HepG2 (cell line): ENCODE measurements around the gene TASOR2. TPM values are rescaled to one million over a fixed set of nuclear protein-coding genes. Genes with fewer than 3 reads are reported as not detected.
A peak's percentile ranks its signal among the peaks of the same experiment; 100 is the strongest.

Experiments
- GTF3A ChIP-seq: sonication (generic); formaldehyde crosslinking; conservative IDR thresholded peaks from 2 replicates; pipeline ENCODE4 v1.4.0; 2020; ENCODE audit warnings: mild to moderate bottlenecking, missing genetic modification reagents
- NFIC ChIP-seq: IDR thresholded peaks from 2 replicates; pipeline ENCODE4 v1.6.1; 2012; ENCODE audit warnings: mild to moderate bottlenecking, low read length, inconsistent platforms
- NFKB2 ChIP-seq: sonication (generic); formaldehyde crosslinking; IDR thresholded peaks from 2 replicates; pipeline ENCODE4 v1.4.0; 2020; ENCODE audit warnings: missing genetic modification reagents, borderline replicate concordance
- RARG ChIP-seq: sonication (generic); formaldehyde crosslinking; IDR thresholded peaks from 2 replicates; pipeline ENCODE4 v1.4.0; 2020; ENCODE audit warnings: low read depth, mild to moderate bottlenecking, missing genetic modification reagents
- TEAD2 ChIP-seq: sonication (generic); formaldehyde crosslinking; IDR thresholded peaks from 2 replicates; pipeline ENCODE4 v1.9.0; 2021; ENCODE audit warnings: missing genetic modification reagents
- ZNF556 ChIP-seq: sonication (generic); formaldehyde crosslinking; IDR thresholded peaks from 2 replicates; pipeline ENCODE4 v1.4.0; 2020; ENCODE audit warnings: mild to moderate bottlenecking, missing genetic modification reagents, borderline replicate concordance
- ZNF619 ChIP-seq: sonication (generic); formaldehyde crosslinking; IDR thresholded peaks from 2 replicates; pipeline ENCODE4 v1.4.0; 2020; ENCODE audit warnings: mild to moderate bottlenecking, missing genetic modification reagents
- ZNF839 ChIP-seq: sonication (generic); formaldehyde crosslinking; IDR thresholded peaks from 2 replicates; pipeline ENCODE4 v1.4.0; 2020; ENCODE audit warnings: missing genetic modification reagents, mild to moderate bottlenecking, borderline replicate concordance
- polyA plus RNA-seq, 8 experiments: library from polyadenylated mRNA; depleted of rRNA in 3 of 8; stranded (reverse) in 7 of 8; unstranded in 1 of 8; fragments of >200 nt; fragmentation: Illumina TruSeq in 4 of 8; extraction: Trizol in 4 of 8; gene quantifications; 2 replicates each; pipeline versions ENCODE4 v1.2.1 to v1.2.3, GENCODE V29; 2011 to 2016; ENCODE audit warnings: low read depth in 4 of 8, missing spikeins in 1 of 8, mixed read lengths in 1 of 8; ENCODE audit not compliant: insufficient read depth in 1 of 8
- total RNA-seq, 5 experiments: library from RNA; depleted of rRNA; stranded (reverse); fragments of >200 nt; fragmentation: Illumina TruSeq; extraction: Trizol; gene quantifications; 2 replicates each; pipeline ENCODE4 v1.2.3, GENCODE V29; 2016; ENCODE audit warnings: low read depth in 1 of 5
- TF ChIP-seq, protein P1 (sequence below): sonication (generic); formaldehyde crosslinking; IDR thresholded peaks from 2 replicates; pipeline ENCODE4 v1.9.0; 2021; ENCODE audit warnings: missing genetic modification reagents, borderline replicate concordance
- TF ChIP-seq, protein P2 (sequence below): sonication (generic); formaldehyde crosslinking; conservative IDR thresholded peaks from 2 replicates; pipeline ENCODE4 v1.4.0; 2020; ENCODE audit warnings: missing genetic modification reagents
- TF ChIP-seq, protein P3 (sequence below): sonication (generic); formaldehyde crosslinking; conservative IDR thresholded peaks from 2 replicates; pipeline ENCODE4 v1.4.0; 2020; ENCODE audit warnings: missing genetic modification reagents
- TF ChIP-seq, protein P4 (sequence below): sonication (generic); formaldehyde crosslinking; IDR thresholded peaks from 2 replicates; pipeline ENCODE4 v1.4.0; 2020; ENCODE audit warnings: low read depth, mild to moderate bottlenecking, missing genetic modification reagents
- TF ChIP-seq, protein P5 (sequence below): sonication (generic); formaldehyde crosslinking; IDR thresholded peaks from 2 replicates; pipeline ENCODE4 v1.8.1; 2023; ENCODE audit warnings: missing genetic modification reagents, inconsistent platforms, borderline replicate concordance
- TF ChIP-seq, protein P6 (sequence below): sonication (generic); formaldehyde crosslinking; IDR thresholded peaks from 2 replicates; pipeline ENCODE4 v1.8.1; 2023; ENCODE audit warnings: mild to moderate bottlenecking, moderate library complexity, missing genetic modification reagents
- TF ChIP-seq, protein P7 (sequence below): sonication (generic); formaldehyde crosslinking; IDR thresholded peaks from 2 replicates; pipeline ENCODE4 v1.4.0; 2020; ENCODE audit warnings: missing genetic modification reagents, borderline replicate concordance

TASOR2 gene
- total and polyA plus RNA-seq, 2 of the 13 experiments (the other 11 are each of a cell fraction or from before 2014, with no cell fraction given) = 24.2 to 55.3 TPM

DNA sequence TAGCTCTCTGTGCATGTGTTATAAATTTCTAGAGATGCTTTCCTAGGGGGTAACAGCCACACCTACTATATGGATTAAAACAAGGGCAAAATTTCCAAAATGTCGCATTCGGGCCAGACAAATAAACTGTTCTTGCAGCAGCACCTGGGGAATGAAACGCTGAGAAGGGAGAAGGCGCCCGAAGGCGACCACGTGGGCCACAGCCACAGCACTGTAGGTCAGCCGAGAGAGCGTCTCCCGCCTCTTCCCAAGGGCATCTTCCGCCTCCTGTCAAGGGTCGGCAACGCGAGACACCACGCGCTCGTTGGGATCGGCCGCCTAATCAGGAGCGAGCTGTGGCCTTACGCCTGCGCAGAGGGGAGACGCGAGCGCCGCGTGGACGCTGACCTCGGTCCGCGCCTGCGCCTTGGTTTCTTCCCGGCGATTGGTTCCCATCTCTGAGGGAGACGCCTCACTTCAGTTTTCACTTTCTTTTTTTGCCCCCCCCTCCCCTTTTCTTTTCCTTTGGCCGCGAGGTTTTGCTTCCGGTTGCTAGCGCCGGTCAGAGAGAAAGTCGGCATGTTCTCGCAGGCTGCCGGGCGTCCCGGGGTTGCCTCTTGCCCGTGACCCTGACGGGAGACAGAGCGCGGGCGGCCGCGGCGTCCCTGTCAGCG lies at the start of gene TASOR2 (continued):
- TF ChIP-seq, protein P1, sequence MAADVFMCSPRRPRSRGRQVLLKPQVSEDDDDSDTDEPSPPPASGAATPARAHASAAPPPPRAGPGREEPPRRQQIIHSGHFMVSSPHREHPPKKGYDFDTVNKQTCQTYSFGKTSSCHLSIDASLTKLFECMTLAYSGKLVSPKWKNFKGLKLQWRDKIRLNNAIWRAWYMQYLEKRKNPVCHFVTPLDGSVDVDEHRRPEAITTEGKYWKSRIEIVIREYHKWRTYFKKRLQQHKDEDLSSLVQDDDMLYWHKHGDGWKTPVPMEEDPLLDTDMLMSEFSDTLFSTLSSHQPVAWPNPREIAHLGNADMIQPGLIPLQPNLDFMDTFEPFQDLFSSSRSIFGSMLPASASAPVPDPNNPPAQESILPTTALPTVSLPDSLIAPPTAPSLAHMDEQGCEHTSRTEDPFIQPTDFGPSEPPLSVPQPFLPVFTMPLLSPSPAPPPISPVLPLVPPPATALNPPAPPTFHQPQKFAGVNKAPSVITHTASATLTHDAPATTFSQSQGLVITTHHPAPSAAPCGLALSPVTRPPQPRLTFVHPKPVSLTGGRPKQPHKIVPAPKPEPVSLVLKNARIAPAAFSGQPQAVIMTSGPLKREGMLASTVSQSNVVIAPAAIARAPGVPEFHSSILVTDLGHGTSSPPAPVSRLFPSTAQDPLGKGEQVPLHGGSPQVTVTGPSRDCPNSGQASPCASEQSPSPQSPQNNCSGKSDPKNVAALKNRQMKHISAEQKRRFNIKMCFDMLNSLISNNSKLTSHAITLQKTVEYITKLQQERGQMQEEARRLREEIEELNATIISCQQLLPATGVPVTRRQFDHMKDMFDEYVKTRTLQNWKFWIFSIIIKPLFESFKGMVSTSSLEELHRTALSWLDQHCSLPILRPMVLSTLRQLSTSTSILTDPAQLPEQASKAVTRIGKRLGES = 0 out of 2 replicates have a peak, but pooled peaks have one; percentile 57
- TF ChIP-seq, protein P2, sequence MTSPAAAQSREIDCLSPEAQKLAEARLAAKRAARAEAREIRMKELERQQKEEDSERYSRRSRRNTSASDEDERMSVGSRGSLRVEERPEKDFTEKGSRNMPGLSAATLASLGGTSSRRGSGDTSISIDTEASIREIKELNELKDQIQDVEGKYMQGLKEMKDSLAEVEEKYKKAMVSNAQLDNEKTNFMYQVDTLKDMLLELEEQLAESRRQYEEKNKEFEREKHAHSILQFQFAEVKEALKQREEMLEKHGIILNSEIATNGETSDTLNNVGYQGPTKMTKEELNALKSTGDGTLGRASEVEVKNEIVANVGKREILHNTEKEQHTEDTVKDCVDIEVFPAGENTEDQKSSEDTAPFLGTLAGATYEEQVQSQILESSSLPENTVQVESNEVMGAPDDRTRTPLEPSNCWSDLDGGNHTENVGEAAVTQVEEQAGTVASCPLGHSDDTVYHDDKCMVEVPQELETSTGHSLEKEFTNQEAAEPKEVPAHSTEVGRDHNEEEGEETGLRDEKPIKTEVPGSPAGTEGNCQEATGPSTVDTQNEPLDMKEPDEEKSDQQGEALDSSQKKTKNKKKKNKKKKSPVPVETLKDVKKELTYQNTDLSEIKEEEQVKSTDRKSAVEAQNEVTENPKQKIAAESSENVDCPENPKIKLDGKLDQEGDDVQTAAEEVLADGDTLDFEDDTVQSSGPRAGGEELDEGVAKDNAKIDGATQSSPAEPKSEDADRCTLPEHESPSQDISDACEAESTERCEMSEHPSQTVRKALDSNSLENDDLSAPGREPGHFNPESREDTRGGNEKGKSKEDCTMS = no peak
- TF ChIP-seq, protein P3, sequence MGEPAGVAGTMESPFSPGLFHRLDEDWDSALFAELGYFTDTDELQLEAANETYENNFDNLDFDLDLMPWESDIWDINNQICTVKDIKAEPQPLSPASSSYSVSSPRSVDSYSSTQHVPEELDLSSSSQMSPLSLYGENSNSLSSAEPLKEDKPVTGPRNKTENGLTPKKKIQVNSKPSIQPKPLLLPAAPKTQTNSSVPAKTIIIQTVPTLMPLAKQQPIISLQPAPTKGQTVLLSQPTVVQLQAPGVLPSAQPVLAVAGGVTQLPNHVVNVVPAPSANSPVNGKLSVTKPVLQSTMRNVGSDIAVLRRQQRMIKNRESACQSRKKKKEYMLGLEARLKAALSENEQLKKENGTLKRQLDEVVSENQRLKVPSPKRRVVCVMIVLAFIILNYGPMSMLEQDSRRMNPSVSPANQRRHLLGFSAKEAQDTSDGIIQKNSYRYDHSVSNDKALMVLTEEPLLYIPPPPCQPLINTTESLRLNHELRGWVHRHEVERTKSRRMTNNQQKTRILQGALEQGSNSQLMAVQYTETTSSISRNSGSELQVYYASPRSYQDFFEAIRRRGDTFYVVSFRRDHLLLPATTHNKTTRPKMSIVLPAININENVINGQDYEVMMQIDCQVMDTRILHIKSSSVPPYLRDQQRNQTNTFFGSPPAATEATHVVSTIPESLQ = peak; percentile 95; the same call in 1 of the 2 replicates
- TF ChIP-seq ZNF556 (CRISPR knock-in tag) (no peak), RARG (CRISPR knock-in tag) (no peak), NFIC (no peak), ZNF619 (CRISPR knock-in tag) (no peak), TEAD2 (CRISPR knock-in tag) (peak; percentile 89; the same call in 1 of the 2 replicates), NFKB2 (peak; percentile 99), ZNF839 (CRISPR knock-in tag) (0 out of 2 replicates have a peak, but pooled peaks have one; percentile 32), GTF3A (CRISPR knock-in tag) (no peak)
- TF ChIP-seq, protein P4, sequence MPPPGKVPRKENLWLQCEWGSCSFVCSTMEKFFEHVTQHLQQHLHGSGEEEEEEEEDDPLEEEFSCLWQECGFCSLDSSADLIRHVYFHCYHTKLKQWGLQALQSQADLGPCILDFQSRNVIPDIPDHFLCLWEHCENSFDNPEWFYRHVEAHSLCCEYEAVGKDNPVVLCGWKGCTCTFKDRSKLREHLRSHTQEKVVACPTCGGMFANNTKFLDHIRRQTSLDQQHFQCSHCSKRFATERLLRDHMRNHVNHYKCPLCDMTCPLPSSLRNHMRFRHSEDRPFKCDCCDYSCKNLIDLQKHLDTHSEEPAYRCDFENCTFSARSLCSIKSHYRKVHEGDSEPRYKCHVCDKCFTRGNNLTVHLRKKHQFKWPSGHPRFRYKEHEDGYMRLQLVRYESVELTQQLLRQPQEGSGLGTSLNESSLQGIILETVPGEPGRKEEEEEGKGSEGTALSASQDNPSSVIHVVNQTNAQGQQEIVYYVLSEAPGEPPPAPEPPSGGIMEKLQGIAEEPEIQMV (CRISPR knock-in tag) = peak; percentile 86; the same call in 1 of the 2 replicates
- TF ChIP-seq, protein P5, sequence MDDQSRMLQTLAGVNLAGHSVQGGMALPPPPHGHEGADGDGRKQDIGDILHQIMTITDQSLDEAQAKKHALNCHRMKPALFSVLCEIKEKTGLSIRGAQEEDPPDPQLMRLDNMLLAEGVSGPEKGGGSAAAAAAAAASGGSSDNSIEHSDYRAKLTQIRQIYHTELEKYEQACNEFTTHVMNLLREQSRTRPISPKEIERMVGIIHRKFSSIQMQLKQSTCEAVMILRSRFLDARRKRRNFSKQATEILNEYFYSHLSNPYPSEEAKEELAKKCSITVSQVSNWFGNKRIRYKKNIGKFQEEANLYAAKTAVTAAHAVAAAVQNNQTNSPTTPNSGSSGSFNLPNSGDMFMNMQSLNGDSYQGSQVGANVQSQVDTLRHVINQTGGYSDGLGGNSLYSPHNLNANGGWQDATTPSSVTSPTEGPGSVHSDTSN = no peak
- TF ChIP-seq, protein P6, sequence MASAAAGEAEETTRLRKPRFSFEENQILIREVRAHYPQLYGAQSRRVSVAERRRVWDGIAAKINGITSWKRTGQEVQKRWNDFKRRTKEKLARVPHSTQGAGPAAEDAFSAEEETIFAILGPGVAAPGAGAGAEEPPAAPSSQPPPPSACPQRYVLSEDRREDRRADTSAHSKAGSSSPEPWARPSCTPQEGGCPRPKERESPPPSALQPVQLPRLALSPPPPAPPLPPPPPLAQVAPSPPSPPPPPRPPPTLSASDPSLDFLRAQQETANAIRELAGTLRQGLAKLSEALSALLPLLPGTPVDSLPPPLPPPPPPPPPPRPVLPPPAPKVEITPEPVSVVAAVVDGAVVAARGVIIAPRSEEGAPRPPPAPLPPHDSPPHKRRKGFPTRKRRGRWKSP (CRISPR knock-in tag) = peak; percentile 94
- TF ChIP-seq, protein P7, sequence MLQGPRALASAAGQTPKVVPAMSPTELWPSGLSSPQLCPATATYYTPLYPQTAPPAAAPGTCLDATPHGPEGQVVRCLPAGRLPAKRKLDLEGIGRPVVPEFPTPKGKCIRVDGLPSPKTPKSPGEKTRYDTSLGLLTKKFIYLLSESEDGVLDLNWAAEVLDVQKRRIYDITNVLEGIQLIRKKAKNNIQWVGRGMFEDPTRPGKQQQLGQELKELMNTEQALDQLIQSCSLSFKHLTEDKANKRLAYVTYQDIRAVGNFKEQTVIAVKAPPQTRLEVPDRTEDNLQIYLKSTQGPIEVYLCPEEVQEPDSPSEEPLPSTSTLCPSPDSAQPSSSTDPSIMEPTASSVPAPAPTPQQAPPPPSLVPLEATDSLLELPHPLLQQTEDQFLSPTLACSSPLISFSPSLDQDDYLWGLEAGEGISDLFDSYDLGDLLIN = no peak
